Measurements from ENCODE around the gene TOM1. TPM values are rescaled to one million over a fixed set of nuclear protein-coding genes. Genes with fewer than 3 reads are reported as not detected.

TOM1 gene
- total RNA-seq, 4 donors from 2014 or later, result 96.6 to 175 (median 129) TPM

DNA sequence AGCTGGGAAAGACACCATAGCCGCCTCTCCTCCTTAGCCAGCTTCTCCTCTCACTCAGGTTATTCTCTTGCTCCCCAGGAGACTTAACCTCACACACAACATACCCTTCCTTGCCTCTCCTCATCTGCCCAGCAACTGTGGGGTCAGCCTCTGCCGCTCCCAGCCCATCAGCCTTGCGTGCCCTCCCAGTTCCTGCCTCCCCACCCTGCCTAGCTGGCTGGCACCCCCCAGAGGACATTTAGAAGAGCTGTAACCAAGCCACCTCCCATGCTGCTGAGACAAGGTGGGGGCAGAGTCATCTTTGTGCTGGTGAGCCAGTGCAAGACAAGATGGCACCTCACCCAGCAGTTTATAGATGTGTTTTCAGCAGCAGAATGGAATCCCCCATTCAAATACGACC lies 38.2 kb downstream of the TOM1 start:
- DNase-seq, result no peak
- Histone ChIP-seq H3K4me3 (no peak overlapping the region), H3K9me3 (no peaks in the 10 kb centered on the region), H3K36me3 (peaks cover 0 to 95% (median 0%) of the 10 kb centered on the region in 3 donors), H3K4me1 (no peaks in the 10 kb centered on the region), H3K27ac (no peak overlapping the region), H3K27me3 (no peaks in the 10 kb centered on the region)
- TF ChIP-seq POLR2A (IDR thresholded peaks at IDR 0.05), result no peak
- TF ChIP-seq, protein P1, sequence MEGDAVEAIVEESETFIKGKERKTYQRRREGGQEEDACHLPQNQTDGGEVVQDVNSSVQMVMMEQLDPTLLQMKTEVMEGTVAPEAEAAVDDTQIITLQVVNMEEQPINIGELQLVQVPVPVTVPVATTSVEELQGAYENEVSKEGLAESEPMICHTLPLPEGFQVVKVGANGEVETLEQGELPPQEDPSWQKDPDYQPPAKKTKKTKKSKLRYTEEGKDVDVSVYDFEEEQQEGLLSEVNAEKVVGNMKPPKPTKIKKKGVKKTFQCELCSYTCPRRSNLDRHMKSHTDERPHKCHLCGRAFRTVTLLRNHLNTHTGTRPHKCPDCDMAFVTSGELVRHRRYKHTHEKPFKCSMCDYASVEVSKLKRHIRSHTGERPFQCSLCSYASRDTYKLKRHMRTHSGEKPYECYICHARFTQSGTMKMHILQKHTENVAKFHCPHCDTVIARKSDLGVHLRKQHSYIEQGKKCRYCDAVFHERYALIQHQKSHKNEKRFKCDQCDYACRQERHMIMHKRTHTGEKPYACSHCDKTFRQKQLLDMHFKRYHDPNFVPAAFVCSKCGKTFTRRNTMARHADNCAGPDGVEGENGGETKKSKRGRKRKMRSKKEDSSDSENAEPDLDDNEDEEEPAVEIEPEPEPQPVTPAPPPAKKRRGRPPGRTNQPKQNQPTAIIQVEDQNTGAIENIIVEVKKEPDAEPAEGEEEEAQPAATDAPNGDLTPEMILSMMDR (IDR thresholded peaks at IDR 0.05), result no peak

DNA sequence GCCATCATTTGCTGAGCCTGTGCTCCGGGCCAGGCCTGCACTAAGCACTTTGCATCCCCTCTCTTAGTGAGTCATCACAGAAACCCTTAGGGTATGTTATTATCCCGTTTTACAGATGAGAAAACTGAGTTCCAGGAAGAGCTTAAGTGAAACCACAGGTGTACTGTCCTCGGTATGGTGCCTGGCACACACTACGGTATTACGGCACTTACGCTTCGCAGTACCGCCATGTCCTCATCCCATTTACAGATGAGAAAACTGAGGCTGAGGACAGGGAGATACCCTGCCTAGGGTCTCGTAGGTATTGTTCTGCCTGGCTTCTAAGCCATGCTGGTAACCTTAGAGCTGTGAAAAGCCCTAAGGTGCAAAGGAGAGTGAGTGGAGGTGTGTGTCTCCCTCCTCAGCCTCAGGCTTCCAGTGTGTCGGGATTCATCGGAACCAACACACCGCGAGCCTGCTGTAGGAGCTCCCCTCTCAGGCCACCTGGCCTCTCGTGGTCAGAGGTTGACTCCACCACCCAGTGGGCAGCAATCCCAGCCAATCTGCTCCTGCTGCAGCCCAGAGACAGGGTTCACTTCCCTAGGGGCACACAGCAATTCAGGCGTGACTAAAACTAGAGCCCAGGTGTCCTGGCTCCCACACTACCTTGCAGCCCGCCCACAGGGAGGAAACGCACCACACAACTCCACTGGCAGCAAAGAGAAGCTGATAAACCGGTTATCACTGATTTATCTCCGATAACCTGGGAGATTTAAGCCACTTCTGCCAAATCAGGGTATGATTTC lies 41.6 kb downstream of the TOM1 start:
- Histone ChIP-seq H3K9me3 (no peaks in the 10 kb centered on the region), H3K36me3 (peaks cover 0 to 90% (median 0%) of the 10 kb centered on the region in 3 donors), H3K4me1 (no peaks in the 10 kb centered on the region), H3K27ac (no peak overlapping the region), H3K4me3 (no peak overlapping the region), H3K27me3 (no peaks in the 10 kb centered on the region)
- TF ChIP-seq, protein P1 (IDR thresholded peaks at IDR 0.05), result no peak
- no peak for TF ChIP-seq POLR2A (IDR thresholded peaks at IDR 0.05)
- DNase-seq, result no peak

DNA sequence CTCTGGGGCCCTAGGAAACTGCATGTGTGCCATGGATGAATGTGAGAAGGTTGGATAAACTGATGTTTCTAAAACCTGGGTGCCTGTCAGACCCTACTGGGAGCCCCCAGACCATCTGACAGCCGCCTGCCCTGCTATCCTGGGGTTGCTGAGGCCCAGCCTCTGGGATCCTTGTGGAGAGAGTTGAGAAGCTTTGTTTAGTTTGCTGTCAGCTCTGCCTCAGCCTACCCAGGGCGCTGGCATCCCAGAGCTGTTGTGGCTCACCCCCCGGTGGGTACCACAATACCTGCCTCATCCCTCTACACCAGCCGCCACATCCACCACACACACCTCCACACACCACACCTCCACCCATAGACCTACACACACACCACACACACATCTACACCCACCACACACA lies 42.7 kb downstream of the TOM1 start:
- H3K36me3 ChIP-seq, result peaks cover 0 to 82% (median 0%) of the 10 kb centered on the region in 3 donors

GRCh38 chr22:35343664-35344550 lies 44.2 kb downstream of the TOM1 start:
- Histone ChIP-seq H3K4me1 (no peaks in the 10 kb centered on the region), H3K4me3 (no peak overlapping the region), H3K36me3 (peaks cover 0 to 74% (median 0%) of the 10 kb centered on the region in 3 donors), H3K27me3 (no peaks in the 10 kb centered on the region), H3K27ac (no peak overlapping the region), H3K9me3 (no peaks in the 10 kb centered on the region)
- no peak for TF ChIP-seq POLR2A (IDR thresholded peaks at IDR 0.05)
- TF ChIP-seq, protein P1 (IDR thresholded peaks at IDR 0.05), result no peak
- DNase-seq, result no peak

More for the DNA sequence above, 42.7 kb downstream of the TOM1 start:
- Histone ChIP-seq H3K27me3 (no peaks in the 10 kb centered on the region), H3K27ac (no peak overlapping the region), H3K4me1 (no peaks in the 10 kb centered on the region), H3K4me3 (no peak overlapping the region), H3K9me3 (no peaks in the 10 kb centered on the region)
- no peak for TF ChIP-seq POLR2A (IDR thresholded peaks at IDR 0.05)
- TF ChIP-seq, protein P1 (IDR thresholded peaks at IDR 0.05), result no peak
- DNase-seq, result no peak

GRCh38 chr22:35344956-35345690 lies 45.4 kb downstream of the TOM1 start:
- Histone ChIP-seq H3K27me3 (no peaks in the 10 kb centered on the region), H3K9me3 (no peaks in the 10 kb centered on the region), H3K36me3 (peaks cover 0 to 64% (median 0%) of the 10 kb centered on the region in 3 donors), H3K27ac (peak overlapping the region in 1 of 4 donors; percentile 36), H3K4me3 (no peak overlapping the region), H3K4me1 (peaks cover 0 to 11% (median 0%) of the 10 kb centered on the region in 4 donors)
- no peak for TF ChIP-seq POLR2A (IDR thresholded peaks at IDR 0.05)
- TF ChIP-seq, protein P1 (IDR thresholded peaks at IDR 0.05), result no peak
- DNase-seq, result peak in 1 of 3 donors; percentile 50

Data from Peyer's patch (tissue), 4 donors.